ENCODE data around the gene FER. TPM values are rescaled to one million over a fixed set of nuclear protein-coding genes. Genes with fewer than 3 reads are reported as not detected.
A peak's percentile ranks its signal among the peaks of the same experiment; 100 is the strongest.

FER gene
- total and polyA plus RNA-seq, 2 of the 13 experiments (the other 11 are each of a cell fraction or from before 2014, with no cell fraction given) = 7.9 to 29.0 TPM

GRCh38 chr5:109224276-109224882, 476.7 kb downstream of the FER start:
- 0 out of 2 replicates have a peak, but pooled peaks cover 6% of the 10 kb centered on the region for H3K4me1 ChIP-seq (ENCODE audit: insufficient read depth, low read length)
- WGBS (ENCODE audit: low lambda C conversion rate) = 38% methylated on average over 3 of the region's 4 CpGs
- intact Hi-C loops (cut with micrococcal nuclease; ENCODE audit: unreplicated experiment) = loop anchor here (10.0 kb wide), 1 partner anchor 240 kb away; no protein-coding TSS in a partner anchor
- no peak overlapping the region for H2AFZ ChIP-seq (ENCODE audit: low read length)
- no peak overlapping the region for H3K27ac ChIP-seq (ENCODE audit: extremely low read length, insufficient read depth, low read length)
- peaks cover 3 to 20% of the 10 kb centered on the region in 2 experiments; a peak in 3 of 5 replicates for H3K27me3 ChIP-seq (ENCODE audit: control insufficient read depth in 1 of 2, insufficient read depth in 2 of 2, low read length in 2 of 2)
- no peaks in the 10 kb centered on the region for H3K9me3 ChIP-seq (ENCODE audit: low read length)
- ChIA-PET POLR2A (no interaction called here), CTCF (ENCODE audit: low intra/inter-chr PET ratio, low total read pairs) (no interaction called here)
- DNase-seq (ENCODE audit: low spot score) (no peak), ATAC-seq (peak; percentile 34; the same call in 2 of the 3 replicates), FAIRE-seq (no peak)
- H3K36me3 ChIP-seq (replicated peaks in 1 of 2; ENCODE audit: control insufficient read depth in 1 of 2, insufficient read depth in 2 of 2, low read length in 2 of 2) = no peaks in the 10 kb centered on the region
- in situ Hi-C loops (cut with HindIII; ENCODE audit: extremely low pct_ligation_motif_present, low pct_unique_long_range_greater_than_20kb) = no loop called here
- no peaks in the 10 kb centered on the region for H4K20me1 ChIP-seq (ENCODE audit: insufficient read depth, low read length)
- BruUV-seq (replicated peaks) = no TSS peak
- H3K9ac ChIP-seq (ENCODE audit: insufficient read depth, low read depth, low read length) = no peak overlapping the region
- TF ChIP-seq ZNF205 (CRISPR knock-in tag; IDR thresholded peaks at IDR 0.05) = no peak
- TF ChIP-seq ZNF225 (CRISPR knock-in tag; IDR thresholded peaks at IDR 0.05) = no peak
- TF ChIP-seq ZNF512B (CRISPR knock-in tag; IDR thresholded peaks at IDR 0.05; ENCODE audit: borderline replicate concordance) = no peak
- no peak for TF ChIP-seq ZNF414 (CRISPR knock-in tag; IDR thresholded peaks at IDR 0.05)
- H3K4me2 ChIP-seq (ENCODE audit: low read depth, low read length) = no peak overlapping the region
- no peaks in the 10 kb centered on the region for H3K79me2 ChIP-seq (ENCODE audit: insufficient read depth, low read length)
- no peak overlapping the region for H3K4me3 ChIP-seq (replicated peaks in 1 of 3; ENCODE audit: insufficient read depth in 1 of 3, low read depth in 2 of 3, low read length in 3 of 3)

All from HepG2 (cell line).